Activated CD8-positive, alpha-beta memory T cell treated with anti-CD3 and anti-CD28 coated beads, Interleukin-2, amount 50 U/mL, for 24 hours (primary cell): ENCODE data around the gene SH2D3A.

Experiments used
- DNase-seq: peaks from one replicate; pipeline ENCODE4 v3.0.0-alpha.2; 2020; ENCODE audit errors: extremely low read depth

SH2D3A gene

DNA sequence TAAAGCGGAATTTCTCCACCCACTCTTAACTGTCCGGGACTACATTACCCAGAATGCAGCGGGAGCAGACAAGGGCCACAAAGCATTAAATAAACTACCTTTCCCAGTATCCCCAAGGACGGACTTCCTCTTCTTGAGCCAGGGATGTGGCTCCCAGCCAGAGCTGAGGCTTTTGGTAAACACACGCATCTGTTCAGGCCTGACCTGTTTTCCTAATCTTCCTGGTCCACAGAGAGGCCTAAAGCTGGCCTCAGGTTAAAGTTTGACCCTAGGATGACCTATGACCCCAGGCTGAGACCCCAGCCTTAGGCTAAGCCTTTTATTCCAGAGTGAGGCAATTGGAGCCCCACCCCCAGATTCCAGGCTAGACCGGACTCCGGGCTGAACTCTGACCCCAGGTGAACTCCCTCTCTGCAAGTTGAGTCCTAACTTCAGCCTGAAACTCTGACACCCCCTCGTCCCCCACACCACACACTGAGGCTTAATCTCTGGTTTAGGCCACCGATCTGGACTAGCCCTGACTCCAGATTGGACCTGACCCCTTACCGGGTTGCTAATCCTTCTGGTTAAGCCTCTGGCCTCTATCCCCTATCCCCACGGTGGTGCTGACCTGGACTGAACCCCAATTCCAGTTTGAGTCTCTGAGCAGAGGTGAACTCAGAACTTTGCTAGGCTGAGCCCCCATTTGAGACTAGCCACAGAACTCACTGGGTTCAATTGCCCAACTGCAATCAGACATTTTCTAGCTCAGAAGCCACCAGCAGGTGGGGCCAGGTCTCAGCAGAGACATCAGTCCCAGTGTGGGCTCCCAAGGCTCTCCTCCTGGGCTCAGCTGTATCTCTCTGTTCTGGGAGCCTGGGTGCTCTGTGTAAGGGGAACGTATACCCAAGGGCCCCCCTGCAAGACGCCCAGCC lies 29.1 kb downstream of the SH2D3A start:
- DNase-seq = peak; percentile 62

DNA sequence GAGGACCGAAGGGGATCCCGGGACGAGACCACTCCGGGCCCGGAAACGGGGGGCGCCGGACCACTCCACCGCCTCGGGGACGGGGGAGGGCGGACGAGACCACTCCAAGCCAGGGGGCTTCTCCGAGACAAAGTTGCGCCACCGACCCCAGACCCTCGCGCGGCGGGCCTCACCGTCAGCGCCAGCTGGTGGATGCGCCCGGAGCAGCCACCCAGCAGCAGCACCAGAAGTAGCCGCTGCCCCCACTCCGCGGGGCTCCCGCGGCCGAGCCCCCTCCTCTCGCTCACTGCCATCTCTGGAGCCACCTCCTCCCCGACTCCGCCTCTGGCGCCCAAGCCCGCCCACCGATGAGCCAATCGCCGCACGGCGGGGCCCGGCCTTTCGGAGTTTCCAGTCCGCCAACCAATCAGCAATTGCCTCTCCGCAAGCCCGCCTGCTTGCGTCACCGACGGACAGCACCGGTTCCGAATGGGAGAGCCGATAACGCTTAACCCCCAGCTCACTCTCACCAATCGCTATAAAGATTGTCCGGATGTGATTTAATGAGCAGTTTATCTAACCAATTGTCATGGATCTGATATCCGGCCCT lies 29.9 kb downstream of the SH2D3A start, which contains the start of gene GPR108:
TSS of gene GPR108 (minus strand) at position 297 of the 589 bp plus-strand sequence. CDS start at position 293, 4 bp downstream.
- DNase-seq = peak; percentile 98

DNA sequence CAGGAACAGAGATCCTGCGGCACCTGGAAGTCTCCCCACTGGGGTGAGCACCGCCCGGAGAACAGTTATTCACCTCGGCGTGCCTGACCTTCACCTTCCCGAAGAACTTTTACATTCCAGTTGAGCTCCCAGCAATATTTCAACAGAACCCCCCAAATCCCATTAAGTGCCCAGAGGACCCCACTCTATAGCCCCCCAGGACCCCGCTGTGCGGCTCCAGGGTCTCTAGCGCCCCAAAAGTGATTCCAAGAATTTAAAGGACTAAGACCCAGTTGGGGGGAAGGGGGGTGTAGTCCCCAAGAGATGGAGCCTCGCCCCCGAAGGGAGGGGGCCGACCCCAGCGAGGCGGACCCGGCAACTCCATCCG lies 30.3 kb downstream of the SH2D3A start:
- no peak for DNase-seq

DNA sequence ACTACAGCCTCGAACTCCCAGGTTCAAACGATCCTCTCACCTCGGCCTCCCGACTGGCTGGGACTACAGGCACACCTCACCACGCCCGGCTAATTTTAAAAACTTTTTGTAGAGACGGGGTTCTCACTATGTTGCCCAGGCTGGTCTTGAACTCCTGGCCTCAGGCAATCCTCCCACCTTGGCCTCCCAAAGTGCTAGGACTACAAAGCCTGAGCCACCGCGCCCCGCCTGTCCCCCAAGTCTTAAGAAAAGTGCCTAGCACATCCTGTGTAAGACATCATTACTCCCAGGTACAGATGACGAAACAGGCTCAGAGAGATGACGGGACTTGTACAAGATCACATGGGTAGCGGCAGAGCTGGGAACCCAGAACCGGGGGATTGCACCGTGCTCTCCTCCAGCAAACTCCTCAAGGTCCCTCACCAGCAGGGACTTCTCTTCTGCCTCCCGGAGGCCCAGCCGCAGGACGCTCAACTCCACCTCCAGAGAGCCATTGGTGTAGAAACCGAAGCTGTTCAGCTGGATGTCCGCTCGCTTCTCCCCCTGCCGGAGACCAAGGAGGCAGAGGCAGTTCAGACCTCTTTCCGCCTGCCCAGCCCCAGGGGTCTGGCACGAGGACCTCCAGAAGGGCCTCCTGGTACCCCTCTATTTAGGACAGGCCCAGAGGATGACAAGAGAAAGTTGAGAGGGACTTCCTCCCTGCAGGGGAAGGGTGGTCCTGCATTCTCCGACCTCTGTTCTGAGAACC lies 30.9 kb downstream of the SH2D3A start:
- no peak for DNase-seq

DNA sequence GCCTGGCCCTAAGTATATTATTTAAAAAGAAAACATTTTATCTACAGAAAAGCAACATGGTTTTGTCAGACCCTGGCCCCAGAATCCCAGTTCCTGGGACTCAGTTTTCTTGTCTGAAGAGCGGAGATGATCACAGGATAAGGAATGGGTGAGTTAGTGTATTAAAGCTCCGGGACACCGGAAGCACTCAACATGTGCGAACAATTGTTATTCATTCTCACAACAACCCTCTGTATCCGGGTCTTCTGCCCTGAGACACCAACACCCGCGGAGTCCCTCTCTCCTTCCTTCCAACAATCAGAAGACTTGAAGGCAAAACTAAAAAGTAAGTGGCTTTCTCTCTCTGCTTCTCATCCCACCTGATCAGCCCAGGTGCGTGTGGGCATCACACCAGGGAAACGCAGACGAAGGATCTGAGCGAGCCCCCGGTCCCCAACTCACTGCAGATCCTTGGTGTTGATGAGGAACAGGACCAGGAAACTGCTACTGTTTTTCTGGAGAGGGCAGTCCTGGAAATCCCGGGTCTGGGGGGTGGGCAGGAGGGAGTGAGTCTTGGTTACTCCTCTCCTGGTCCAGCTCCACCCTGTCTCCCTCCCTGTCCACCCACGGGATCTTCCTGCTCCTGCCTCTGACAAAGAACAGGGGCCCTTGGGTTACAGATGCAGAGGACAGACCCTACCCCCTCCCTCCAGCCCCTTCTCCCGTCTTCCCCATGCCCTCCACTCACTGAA lies 31.9 kb downstream of the SH2D3A start:
- no peak for DNase-seq

DNA sequence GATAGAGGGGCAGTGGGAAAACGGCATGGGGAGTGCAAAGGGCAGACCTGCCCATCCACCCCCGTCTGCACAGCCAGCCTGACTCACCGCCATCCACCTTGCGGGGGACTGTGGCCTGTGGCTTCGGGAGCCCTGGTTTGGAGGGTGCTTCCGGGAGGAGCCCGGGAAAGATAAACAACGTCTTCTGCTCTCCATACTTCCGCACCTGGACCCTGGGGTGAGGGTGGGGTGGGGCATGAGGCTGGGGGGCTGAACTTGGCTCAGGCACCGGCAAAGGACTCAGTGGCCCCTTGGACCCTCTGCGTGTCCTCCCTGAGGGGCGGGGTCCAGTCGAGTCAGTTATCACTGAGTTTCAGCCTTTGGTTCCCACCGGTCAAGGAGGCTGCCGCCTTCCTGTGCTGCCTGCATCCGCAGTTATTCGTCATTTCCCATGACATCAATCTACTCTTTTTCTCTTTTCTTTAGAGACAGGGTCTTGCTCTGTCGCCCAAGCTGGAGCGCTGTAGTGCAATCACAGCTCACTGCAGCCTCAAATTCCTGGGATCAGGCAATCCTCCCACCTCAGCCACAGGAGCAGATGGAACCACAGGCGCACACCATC lies 33.0 kb downstream of the SH2D3A start:
- DNase-seq = no peak

DNA sequence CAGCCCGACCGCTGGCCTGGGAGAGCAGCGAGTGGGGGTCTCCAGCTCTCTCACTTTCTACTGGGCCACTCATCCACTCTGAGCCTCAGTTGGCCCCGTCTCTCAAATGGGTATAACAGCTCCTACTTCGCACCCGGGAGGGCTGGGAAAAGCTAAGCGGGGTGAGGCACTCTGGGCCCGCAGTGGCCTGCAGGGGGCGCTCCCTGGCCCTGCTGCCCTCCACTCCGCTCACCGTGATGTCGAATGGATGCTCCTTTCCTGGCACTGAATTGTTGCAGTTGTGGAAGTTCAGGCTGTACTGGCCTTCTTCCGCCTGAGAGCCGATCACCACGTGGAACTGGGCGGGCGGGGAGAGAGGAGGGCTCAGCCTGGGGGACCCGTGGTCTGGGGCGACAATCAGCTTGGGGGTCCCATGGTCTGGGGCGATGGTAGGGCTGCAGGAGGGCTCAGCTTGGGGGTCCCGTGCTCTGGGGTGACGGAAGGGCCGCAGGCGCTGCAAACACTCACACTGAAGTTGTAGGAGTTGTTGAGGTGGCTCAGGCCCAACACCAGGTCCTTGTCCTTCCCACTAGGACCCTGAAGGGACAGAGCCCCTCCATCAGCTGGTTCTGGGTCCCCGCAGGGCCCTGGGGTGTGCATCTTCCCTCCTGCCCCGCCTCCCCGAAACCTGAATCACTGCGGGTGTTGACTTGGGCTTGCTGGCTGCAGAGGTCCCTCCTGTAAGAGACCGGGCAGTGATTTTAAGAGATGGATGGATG lies 33.7 kb downstream of the SH2D3A start:
- no peak for DNase-seq

DNA sequence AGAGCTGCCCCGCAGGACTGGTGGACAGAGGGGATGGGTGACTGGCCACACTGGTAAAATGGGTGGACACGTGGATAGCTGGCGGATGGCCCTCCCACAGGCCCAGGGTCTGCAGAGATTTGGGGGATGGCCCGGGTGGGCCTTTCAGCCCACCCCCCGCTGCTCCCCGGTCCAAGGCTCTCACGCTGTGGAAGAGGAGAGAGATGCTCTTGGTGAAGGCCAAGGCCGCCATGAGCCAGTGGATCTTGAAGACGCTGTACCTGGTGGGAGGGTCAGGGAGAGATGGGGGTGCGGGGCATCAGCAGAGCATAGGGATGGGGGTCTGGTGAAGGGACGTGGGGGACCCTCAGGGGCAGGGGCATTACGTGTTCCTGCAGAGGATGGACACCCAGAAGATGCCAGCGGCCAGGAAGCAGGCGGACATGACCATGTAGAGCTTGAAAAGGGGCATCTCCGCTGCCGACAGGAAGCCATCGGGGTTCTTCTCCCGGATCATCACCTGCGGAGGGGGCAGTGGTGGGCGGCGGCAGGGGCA lies 34.4 kb downstream of the SH2D3A start:
- no peak for DNase-seq

DNA sequence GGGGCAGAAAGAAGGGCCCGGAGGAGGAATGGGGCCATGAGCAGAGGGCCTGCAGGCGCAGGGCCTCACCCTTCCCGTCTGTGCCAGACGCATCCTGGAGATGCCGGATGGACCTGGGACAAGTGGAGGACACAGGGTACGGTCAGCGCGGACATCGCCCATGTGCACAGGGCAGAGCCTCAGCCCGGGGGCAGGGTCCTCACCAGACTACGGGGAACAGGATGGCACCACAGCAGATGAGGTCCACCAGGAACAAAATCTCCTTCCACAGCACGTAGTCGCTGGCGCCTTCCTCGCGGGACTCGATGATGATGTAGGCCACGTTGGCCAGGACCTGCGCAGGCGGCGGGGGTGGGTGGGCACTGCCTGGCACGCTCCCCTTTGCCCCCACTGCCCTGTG lies 35.4 kb downstream of the SH2D3A start:
- no peak for DNase-seq

DNA sequence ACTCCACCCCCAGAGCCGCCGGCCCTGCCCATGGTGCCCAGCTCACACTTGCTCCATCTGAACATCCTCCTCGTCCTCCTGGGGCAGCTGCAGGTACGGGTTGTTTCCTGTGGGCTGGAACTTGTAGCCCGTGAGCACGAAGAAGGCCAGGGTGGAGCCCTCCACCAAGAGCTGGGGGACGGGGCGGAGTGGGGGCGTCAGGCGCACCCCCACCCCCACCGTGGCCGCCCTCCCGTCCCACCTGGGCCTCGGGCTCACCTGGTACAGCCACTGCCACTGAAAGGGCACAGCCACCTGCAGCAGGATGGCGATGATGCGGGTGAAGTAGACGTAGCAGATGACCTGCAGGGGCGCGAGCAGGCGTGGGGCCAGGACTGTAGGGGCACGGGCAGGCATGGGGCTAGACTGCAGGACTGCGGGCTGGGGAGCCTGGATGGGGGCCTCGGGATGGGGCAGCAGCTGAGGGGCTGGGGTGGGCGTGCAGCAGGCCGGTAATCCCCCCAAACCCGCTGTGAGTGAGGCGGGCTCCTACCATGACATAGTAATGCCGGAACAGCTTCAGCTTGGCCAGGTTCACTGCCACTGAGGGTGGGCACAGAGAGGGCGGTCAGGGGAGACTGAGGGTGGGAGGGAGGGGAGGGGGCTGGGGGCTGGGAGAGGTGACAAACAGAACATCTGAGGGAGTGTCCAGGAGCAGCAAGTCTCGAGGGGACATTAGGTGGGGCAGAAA lies 36.1 kb downstream of the SH2D3A start:
- no peak for DNase-seq

DNA sequence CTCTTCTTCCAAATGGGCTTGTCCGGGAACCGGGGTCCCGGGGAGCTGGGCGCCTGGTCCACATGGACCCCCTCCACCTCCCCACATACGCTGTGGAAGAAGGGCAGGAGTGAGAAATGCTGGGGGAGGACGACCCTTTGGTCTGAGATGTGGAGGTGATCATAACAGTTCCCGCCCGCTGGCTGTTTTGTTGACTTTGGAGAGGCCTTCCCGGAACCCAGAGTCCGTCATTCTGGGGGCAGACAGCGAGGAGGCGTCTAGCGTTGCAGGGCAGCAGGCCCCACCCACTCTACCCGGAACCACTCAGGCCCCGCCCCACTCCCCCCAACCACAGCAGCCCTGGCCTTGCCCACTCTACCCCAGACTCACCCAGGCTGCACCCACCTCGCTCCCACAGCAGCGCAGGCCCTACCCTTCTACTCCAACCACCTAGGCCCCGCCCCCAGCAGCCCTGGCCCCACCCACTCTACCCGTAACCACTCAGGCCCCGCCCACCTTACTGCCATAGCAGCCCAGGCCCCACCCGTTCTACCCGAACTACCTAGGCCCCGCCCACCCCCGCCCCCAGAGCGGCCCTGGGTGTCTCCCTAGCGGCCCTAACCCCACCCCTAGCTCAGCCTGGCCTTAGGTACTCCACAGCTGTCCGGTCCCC lies 37.0 kb downstream of the SH2D3A start:
- no peak for DNase-seq

DNA sequence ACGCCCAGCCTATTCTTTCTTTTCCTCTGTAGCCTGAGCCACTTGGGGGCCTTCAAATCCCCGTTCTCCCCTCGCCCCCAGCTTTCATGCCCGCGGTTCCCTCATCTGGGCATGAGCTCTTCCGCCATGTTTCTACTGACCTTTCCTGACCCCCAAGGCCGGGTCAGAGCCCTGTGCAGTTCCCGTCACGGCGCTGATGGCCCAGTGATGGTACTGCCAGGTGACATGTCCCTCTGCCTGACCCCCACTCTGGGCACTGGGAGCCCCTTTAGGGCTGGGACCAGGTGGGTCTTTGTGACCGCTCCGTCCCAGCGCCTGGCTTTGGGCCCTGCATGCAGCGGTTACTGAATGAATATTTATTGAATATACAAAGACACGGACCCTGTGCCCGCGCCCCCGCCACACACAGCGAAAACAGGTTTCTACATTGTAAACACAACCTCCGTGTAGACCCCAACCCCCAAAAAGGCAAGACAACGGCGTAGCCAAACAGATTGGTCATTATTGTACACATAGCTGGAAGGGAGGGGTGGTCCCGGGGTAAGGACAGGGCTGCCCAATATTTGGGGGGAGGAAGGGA lies 37.6 kb downstream of the SH2D3A start:
- no peak for DNase-seq

DNA sequence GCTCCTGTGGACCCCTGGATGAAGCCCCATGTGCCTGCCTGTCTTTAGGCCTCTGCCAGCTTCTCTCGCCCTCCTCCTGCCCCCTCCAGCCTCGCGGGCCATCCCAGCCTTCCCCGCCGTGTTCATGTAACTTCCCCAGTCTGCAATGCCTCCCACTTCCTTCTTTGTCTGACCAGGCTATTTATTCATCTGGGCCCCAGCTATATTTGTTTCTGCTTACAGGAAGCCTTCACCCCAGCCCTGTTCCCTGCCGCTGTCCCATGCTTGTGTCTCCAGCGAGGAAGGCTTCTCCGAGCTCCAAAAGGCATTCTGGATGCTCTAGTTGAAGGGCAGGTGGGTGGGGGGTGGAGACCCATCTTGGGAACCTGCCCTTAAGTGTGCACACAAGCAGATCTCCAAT lies 38.9 kb downstream of the SH2D3A start:
- no peak for DNase-seq

DNA sequence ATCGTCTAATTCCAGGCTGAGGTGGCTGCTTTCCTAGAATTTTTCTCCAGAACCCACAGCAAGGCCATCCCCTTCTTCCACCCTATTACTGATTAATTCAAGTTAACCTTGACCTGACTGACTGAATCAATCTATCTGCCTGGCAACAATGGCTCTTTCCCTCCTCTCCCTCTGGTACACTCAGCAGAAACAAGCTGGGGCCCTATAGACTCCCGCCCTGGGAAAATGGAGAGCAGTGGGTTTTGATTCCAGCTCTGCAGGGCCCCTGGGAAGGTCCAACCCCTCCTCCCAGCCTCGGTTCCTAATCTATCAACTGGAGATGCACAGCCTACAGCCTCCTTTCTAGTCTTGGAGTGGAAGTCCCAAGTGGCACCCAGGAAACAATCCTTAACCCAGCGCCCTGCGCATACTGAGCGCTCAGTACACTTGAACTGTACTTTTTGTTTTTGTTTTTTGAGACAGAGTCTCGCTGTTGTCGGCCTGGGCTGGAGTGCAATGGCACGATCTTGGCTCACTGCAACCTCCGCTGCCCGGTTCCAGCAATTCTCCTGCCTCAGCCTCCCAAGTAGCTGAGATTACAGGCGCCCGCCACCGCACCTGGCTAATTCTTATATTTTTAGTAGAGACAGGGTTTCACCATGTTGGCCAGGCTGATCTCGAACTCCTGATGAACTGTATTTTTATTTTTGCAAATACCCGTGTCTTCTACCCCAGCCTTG lies 41.6 kb downstream of the SH2D3A start:
- no peak for DNase-seq

DNA sequence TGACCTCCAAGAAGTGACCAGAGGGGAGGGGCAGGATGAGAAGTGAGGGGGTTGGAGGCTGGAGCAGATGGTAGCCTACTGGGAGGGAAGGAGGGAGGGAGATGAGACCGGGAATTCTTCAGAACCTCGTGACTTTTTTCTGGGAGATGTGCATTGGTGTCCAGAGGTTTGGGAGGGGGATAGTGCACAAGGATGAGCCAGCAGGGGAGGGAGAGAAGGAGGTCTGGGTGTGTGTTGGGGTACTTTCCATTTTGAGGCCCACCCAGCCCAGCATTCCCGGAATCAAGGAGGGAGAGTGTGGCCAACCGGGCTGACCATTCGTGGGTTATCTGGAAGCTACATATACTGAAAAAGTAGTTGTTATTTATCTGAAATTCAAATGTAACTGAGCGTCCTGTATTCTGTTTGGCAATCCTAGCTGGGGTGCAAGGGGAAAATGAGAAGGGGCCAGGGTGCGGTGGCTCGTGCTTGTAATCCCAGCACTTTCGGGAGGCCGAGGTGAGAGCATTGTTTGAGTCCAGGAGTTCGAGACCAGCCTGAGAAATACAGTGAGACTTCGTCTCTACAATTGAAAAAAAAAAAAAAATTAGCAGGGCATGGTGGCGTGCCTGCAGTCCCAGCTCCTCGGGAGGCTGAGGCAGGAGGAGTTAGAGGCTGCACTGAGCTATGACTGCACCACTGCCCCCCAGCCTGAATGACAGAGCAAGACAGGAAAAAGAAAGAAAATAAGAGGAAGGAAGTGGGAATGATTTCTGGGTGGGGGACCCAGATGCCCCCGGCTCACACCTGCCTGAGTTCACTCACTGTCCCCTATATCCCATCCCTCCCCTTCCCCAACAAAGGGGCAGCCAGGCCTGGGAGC lies 42.4 kb downstream of the SH2D3A start:
- no peak for DNase-seq

DNA sequence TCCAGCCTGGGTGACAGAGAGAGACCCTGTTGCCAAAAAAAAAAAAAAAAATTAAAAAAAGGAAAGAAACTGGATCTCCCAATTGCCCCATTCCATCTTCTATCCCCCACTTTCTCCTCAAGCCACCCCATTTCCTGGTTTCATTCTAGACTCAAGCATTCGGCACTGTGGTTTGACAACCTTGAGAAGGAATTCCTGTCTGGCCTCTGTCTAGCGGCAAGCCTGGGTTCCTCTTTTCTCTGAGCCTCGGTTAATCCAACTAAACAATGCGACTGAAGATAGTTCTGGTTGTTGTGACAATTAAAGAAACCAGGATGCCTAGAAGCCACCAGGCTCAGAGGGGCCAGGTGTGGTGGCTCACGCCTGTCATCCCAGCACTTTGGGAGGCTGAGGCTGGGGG lies 43.5 kb downstream of the SH2D3A start:
- no peak for DNase-seq

DNA sequence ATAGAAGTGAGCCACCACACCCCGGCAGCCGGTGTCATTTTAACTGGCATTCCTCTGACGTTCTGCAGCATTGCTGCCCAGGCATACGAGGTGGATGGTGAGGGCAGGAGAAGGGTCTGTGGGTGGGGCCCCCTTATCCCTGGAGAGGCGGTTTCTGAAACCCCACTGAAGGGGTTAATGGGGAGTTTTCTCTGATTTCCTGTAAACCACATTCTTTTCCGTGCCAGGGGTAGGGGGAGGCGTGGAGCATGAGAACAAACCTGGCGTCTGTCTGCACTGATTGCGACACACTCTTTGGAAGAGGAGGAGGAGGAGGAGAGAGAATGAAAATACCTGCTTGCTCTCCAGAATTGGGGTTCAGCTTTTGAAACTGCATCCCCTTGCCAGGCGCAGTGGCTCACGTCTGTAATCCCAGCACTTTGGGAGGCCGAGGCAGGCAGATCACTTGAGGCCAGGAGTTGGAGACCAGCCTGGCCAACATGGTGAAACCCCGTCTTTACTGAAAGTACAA lies 44.1 kb downstream of the SH2D3A start:
- no peak for DNase-seq
